Osteoblast (primary cell): Measurements from ENCODE around the gene ZCCHC14. TPM values are rescaled to one million over a fixed set of nuclear protein-coding genes. Genes with fewer than 3 reads are reported as not detected.

Experiments used
- DNase-seq: peaks from one replicate; pipeline ENCODE4 v3.0.0; 2011; ENCODE audit warnings: low spot score, mixed read lengths; ENCODE audit not compliant: insufficient read length; ENCODE audit errors: missing footprints
- H2AFZ ChIP-seq: 2 replicates; pipeline ENCODE4 v1.6.0; 2011; ENCODE audit warnings: mild to moderate bottlenecking, low read length
- H3K27ac ChIP-seq: 2 replicates; pipeline ENCODE4 v1.5.1; 2011; ENCODE audit warnings: mild to moderate bottlenecking, low read depth, low read length, moderate library complexity
- H3K27me3 ChIP-seq: 2 replicates; pipeline ENCODE4 v1.6.0; 2012; ENCODE audit warnings: mild to moderate bottlenecking, control low read depth, inconsistent platforms, low read length, moderate library complexity; ENCODE audit not compliant: insufficient read depth
- H3K36me3 ChIP-seq: 2 replicates; pipeline ENCODE4 v1.5.1; 2011; ENCODE audit warnings: mild to moderate bottlenecking, low read length, control low read depth, moderate library complexity; ENCODE audit not compliant: insufficient read depth
- H3K4me1 ChIP-seq: 2 replicates; pipeline ENCODE4 v1.5.1; 2011; ENCODE audit warnings: mild to moderate bottlenecking, low read length, control low read depth, moderate library complexity; ENCODE audit not compliant: insufficient read depth
- H3K4me2 ChIP-seq: 2 replicates; pipeline ENCODE4 v1.6.0; 2011; ENCODE audit warnings: mild to moderate bottlenecking, low read length; ENCODE audit not compliant: insufficient read depth
- H3K4me3 ChIP-seq: fragments of 200-600 bp; sonication (generic); 3 replicates; pipeline ENCODE4 v1.5.1; 2012; ENCODE audit warnings: mild to moderate bottlenecking, low read length, inconsistent platforms; ENCODE audit not compliant: insufficient read depth
- H3K79me2 ChIP-seq: 2 replicates; pipeline ENCODE4 v1.6.0; 2012; ENCODE audit warnings: mild to moderate bottlenecking, low read length, control low read depth, inconsistent platforms; ENCODE audit not compliant: insufficient read depth
- H3K9me3 ChIP-seq: 2 replicates; pipeline ENCODE4 v1.5.1; 2011; ENCODE audit warnings: low read depth, low read length, control low read depth
- H4K20me1 ChIP-seq: 2 replicates; pipeline ENCODE4 v1.6.0; 2012; ENCODE audit warnings: mild to moderate bottlenecking, low read length, control low read depth; ENCODE audit not compliant: insufficient read depth
- total RNA-seq: library from RNA; depleted of rRNA; stranded (reverse); fragments of >200 nt; gene quantifications from 2 replicates; pipeline ENCODE4 v1.2.3, GENCODE V29; 2012
- TF ChIP-seq, protein P1 (sequence below): IDR thresholded peaks from 2 replicates; pipeline ENCODE4 v1.5.1; 2011; ENCODE audit warnings: mild to moderate bottlenecking, low read depth, low read length, moderate library complexity; ENCODE audit errors: extremely low read depth

The ZCCHC14 gene
- total RNA-seq, 1 donor = 36.9 TPM

DNA sequence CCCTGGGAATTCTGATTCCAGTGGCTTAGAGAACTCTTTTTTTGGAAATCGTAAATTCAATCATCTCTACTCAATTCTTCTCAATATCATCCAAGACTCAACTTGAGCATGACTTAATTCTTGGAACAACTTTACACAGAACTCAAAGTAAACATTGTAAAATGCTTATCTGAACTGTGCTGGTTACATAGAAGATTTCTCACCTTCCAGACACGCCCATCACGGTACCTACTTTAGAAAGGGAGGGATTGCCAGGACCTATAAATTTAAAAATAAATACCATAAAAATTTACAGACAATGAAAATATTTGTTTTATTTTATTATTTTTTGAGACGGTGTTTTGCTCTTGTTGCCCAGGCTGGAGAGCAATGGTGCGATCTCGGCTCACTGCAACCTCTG is 74.2 kb downstream of the ZCCHC14 start:
- Histone ChIP-seq H3K27me3 (no peaks in the 10 kb centered on the region), H4K20me1 (peaks cover 4% of the 10 kb centered on the region), H3K9me3 (no peaks in the 10 kb centered on the region), H3K4me1 (no peaks in the 10 kb centered on the region), H3K79me2 (peaks cover 2% of the 10 kb centered on the region), H2AFZ (no peak overlapping the region), H3K4me3 (no peak overlapping the region), H3K27ac (no peak overlapping the region), H3K36me3 (peaks cover 37% of the 10 kb centered on the region), H3K4me2 (no peak overlapping the region)
- TF ChIP-seq, protein P1, sequence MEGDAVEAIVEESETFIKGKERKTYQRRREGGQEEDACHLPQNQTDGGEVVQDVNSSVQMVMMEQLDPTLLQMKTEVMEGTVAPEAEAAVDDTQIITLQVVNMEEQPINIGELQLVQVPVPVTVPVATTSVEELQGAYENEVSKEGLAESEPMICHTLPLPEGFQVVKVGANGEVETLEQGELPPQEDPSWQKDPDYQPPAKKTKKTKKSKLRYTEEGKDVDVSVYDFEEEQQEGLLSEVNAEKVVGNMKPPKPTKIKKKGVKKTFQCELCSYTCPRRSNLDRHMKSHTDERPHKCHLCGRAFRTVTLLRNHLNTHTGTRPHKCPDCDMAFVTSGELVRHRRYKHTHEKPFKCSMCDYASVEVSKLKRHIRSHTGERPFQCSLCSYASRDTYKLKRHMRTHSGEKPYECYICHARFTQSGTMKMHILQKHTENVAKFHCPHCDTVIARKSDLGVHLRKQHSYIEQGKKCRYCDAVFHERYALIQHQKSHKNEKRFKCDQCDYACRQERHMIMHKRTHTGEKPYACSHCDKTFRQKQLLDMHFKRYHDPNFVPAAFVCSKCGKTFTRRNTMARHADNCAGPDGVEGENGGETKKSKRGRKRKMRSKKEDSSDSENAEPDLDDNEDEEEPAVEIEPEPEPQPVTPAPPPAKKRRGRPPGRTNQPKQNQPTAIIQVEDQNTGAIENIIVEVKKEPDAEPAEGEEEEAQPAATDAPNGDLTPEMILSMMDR = no peak
- DNase-seq = no peak

DNA sequence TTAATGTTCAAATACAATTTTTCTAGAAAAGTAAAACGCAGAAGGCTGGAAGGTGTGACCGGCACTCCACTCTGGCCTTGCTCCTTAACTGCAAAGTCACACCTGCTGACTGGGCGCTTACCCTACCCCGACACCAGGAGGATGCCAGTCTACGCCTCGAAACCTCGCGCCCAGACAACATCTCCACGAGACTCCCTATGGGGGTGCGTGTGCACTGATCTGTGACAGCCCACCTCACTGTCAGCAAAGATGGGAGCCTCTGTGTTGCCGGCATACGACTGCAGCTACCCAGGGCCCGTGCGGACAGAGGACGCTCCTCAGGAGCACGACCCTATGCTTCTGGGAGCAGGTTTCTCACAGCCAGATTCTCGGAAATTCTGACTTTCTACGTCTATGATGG is 74.6 kb downstream of the ZCCHC14 start:
- H2AFZ ChIP-seq = no peak overlapping the region
- H3K36me3 ChIP-seq = peaks cover 34% of the 10 kb centered on the region
- peaks cover 2% of the 10 kb centered on the region for H3K79me2 ChIP-seq

DNA sequence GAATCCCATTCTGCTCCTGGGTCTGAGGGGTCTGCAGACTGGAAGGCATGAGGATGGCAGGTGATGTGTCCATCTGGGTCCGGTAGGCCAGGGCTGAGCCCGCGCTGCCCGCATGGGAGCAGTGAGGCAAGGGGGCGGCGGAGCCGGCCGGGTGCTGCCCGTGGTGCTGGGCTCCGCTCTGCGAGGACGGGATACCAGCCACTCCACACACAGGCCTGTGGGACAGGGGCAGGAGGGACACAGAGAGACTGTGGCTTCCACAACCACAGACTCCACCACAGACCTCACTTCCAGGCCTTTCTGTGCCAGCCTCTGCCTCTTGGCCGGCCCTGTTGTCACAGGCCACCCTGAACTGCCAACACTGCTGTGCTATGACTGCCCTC is 75.3 kb downstream of the ZCCHC14 start:
- Histone ChIP-seq H4K20me1 (peaks cover 4% of the 10 kb centered on the region), H3K4me3 (no peak overlapping the region), H3K9me3 (no peaks in the 10 kb centered on the region), H3K4me1 (no peaks in the 10 kb centered on the region), H3K27ac (no peak overlapping the region), H3K36me3 (peaks cover 35% of the 10 kb centered on the region), H2AFZ (no peak overlapping the region), H3K79me2 (peaks cover 2% of the 10 kb centered on the region), H3K4me2 (no peak overlapping the region), H3K27me3 (no peaks in the 10 kb centered on the region)
- TF ChIP-seq, protein P1 = no peak
- DNase-seq = no peak

More for the DNA sequence above, 74.6 kb downstream of the ZCCHC14 start:
- H3K4me3 ChIP-seq = no peak overlapping the region
- no peaks in the 10 kb centered on the region for H3K27me3 ChIP-seq
- peaks cover 4% of the 10 kb centered on the region for H4K20me1 ChIP-seq
- DNase-seq = no peak
- TF ChIP-seq, protein P1 = no peak
- no peak overlapping the region for H3K4me2 ChIP-seq
- H3K9me3 ChIP-seq = no peaks in the 10 kb centered on the region
- H3K27ac ChIP-seq = no peak overlapping the region
- no peaks in the 10 kb centered on the region for H3K4me1 ChIP-seq

DNA sequence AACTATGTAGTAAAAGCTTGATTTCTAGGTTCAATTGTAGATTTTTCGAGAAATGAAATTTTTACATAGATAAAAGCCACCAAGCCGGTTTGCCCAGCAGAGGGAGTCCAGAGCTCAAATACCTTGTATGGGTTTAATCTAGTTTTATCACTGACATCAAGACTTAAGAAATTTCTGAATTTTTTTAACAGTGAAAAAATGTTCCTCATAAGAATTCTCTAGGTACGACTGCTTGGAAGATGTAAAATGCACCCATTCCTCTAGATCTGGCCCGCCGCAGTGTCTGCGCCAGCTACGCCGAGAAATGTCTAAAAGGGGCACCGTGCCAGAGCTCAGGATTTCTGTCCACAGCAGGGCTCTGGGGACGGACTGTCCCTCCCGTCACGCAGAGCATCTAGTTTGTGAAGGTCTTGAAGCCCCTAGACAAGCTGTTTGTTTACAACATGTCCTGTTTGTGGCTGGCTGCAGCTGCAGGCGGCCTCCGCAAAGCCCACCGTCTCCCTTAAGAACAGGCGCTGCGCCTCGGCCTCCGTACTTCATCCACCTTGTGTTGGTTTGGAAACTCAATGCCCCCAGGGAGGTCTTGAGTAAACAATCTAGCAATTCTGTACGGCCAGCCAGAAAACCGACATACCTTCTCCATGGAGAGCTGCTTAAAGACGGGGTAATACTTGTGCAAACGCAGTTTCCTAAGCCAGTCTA is 75.8 kb downstream of the ZCCHC14 start:
- Histone ChIP-seq H3K36me3 (peaks cover 37% of the 10 kb centered on the region), H4K20me1 (peaks cover 4% of the 10 kb centered on the region), H3K4me3 (no peak overlapping the region), H3K4me2 (no peak overlapping the region), H3K9me3 (no peaks in the 10 kb centered on the region), H3K27ac (no peak overlapping the region), H3K79me2 (peaks cover 2% of the 10 kb centered on the region), H3K4me1 (no peaks in the 10 kb centered on the region), H3K27me3 (no peaks in the 10 kb centered on the region), H2AFZ (no peak overlapping the region)
- peak; percentile 94 for DNase-seq
- TF ChIP-seq, protein P1 = peak; percentile 80
